DOHH2 (cell line): ENCODE data around the gene PTPRH.

Source experiments
- EZH2phosphoT487 ChIP-seq: fragments of 200-600 bp; sonication (generic); IDR thresholded peaks from 2 replicates; pipeline ENCODE4 v1.6.1; 2017; ENCODE audit warnings: borderline replicate concordance, mild to moderate bottlenecking, antibody characterized with exemption, low read length, moderate library complexity, mixed read lengths
- TF ChIP-seq, protein P1 (sequence below): fragments of 200-600 bp; sonication (generic); IDR thresholded peaks from one replicate; pipeline ENCODE4 v1.5.1; 2014; ENCODE audit warnings: antibody characterized with exemption, mild to moderate bottlenecking, low read depth, low read length; ENCODE audit not compliant: poor library complexity, severe bottlenecking

DNA sequence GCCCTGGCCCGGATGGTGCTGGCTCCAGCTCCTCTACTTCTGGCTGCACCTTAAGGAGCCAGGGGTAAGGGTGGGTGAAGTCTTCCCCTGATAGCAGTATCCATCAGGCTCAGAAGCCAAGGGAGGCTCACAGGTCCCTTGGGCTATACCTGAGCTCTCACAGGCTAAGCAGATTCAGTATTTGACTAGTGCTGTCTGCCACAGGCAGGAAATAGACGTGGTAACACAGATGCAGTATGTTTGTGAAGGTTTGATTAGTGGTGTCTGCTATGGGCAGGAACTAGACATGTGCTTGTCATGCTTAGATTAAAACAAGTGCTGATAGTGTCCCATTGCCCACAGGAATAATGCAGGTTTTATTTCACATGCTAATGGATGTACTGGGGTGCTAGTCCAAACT, 33.2 kb downstream of the PTPRH start:
- TF ChIP-seq, protein P1, sequence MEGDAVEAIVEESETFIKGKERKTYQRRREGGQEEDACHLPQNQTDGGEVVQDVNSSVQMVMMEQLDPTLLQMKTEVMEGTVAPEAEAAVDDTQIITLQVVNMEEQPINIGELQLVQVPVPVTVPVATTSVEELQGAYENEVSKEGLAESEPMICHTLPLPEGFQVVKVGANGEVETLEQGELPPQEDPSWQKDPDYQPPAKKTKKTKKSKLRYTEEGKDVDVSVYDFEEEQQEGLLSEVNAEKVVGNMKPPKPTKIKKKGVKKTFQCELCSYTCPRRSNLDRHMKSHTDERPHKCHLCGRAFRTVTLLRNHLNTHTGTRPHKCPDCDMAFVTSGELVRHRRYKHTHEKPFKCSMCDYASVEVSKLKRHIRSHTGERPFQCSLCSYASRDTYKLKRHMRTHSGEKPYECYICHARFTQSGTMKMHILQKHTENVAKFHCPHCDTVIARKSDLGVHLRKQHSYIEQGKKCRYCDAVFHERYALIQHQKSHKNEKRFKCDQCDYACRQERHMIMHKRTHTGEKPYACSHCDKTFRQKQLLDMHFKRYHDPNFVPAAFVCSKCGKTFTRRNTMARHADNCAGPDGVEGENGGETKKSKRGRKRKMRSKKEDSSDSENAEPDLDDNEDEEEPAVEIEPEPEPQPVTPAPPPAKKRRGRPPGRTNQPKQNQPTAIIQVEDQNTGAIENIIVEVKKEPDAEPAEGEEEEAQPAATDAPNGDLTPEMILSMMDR = no peak
- no peak for TF ChIP-seq EZH2phosphoT487
